Uterus (tissue), 4 donors: ENCODE measurements around the gene ACSS2. TPM values are rescaled to one million over a fixed set of nuclear protein-coding genes. Genes with fewer than 3 reads are reported as not detected.

ENCODE experiments used
- DNase-seq, 2 donors: peaks; one replicate each; pipeline ENCODE4 v3.0.0-alpha.2; 2019 to 2020
- H3K27ac ChIP-seq, 2 donors: fragments of 200-600 bp; sonication (generic); 1 replicate in 1 of 2; 2 replicates in 1 of 2; pipeline ENCODE4 v1.5.1; 2016 to 2018
- H3K27me3 ChIP-seq, 2 donors: fragments of 200-600 bp; sonication (generic); one replicate each; pipeline ENCODE4 v1.5.1; 2018 to 2019; ENCODE audit warnings: control low read depth in 1 of 2
- H3K36me3 ChIP-seq, 2 donors: fragments of 200-600 bp; sonication (generic); one replicate each; pipeline ENCODE4 v1.5.1; 2019; ENCODE audit warnings: control low read depth in 1 of 2
- H3K4me1 ChIP-seq, 2 donors: fragments of 200-600 bp; sonication (generic); one replicate each; pipeline ENCODE4 v1.5.1; 2018 to 2019; ENCODE audit warnings: control low read depth in 1 of 2
- H3K4me3 ChIP-seq, 2 donors: fragments of 200-600 bp; sonication (generic); 1 replicate in 1 of 2; 2 replicates in 1 of 2; pipeline ENCODE4 v1.5.1; 2018 to 2019; ENCODE audit warnings: mild to moderate bottlenecking in 1 of 2
- H3K9me3 ChIP-seq, 2 donors: fragments of 200-600 bp; sonication (generic); one replicate each; pipeline ENCODE4 v1.5.1; 2019; ENCODE audit warnings: control low read depth in 1 of 2
- CTCF ChIP-seq, 4 experiments: fragments of 200-600 bp in 2 of 4; fragments of 450-650 bp in 2 of 4; sonication (generic) in 2 of 4; IDR thresholded peaks; one replicate each; pipeline ENCODE4 v1.5.1; 2016 to 2019; ENCODE audit warnings: antibody characterized with exemption in 4 of 4, mild to moderate bottlenecking in 2 of 4, moderate library complexity in 1 of 4
- POLR2A ChIP-seq, 2 donors: fragments of 450-650 bp; IDR thresholded peaks; one replicate each; pipeline ENCODE4 v1.6.1; 2016; ENCODE audit warnings: antibody characterized with exemption in 2 of 2, mild to moderate bottlenecking in 1 of 2, moderate library complexity in 1 of 2
- intact Hi-C: fragments of 100-400 bp; cut with DNase I; formaldehyde crosslinking; loops from one replicate; pipeline ENCODE4 v1.15.1; 2023; ENCODE audit warnings: low total_unique reads
- total RNA-seq, 4 donors: library from RNA; depleted of rRNA in 3 of 4; stranded (reverse); fragments of >200 nt in 3 of 4; gene quantifications; one replicate each; pipeline versions ENCODE4 v1.1.0 to v1.2.4, GENCODE V29; 2014 to 2023
- donor health status: DM: yes; HTN: yes; CAD: no.

The ACSS2 gene
- total RNA-seq, 4 donors from 2014 or later: 18.8 to 138 (median 48.7) TPM

- DNase-seq: no peak
- no peak for TF ChIP-seq CTCF (IDR thresholded peaks at IDR 0.05)
- no peak for TF ChIP-seq POLR2A (IDR thresholded peaks at IDR 0.05)
- Histone ChIP-seq H3K27ac (no peak overlapping the region), H3K4me3 (no peak overlapping the region), H3K36me3 (no peaks in the 10 kb centered on the region), H3K9me3 (no peaks in the 10 kb centered on the region), H3K27me3 (no peaks in the 10 kb centered on the region), H3K4me1 (no peaks in the 10 kb centered on the region)
- intact Hi-C loops: no loop called here
These were observed 38.7 kb downstream of the ACSS2 start for GRCh38 chr20:34915131-34915530.

DNA sequence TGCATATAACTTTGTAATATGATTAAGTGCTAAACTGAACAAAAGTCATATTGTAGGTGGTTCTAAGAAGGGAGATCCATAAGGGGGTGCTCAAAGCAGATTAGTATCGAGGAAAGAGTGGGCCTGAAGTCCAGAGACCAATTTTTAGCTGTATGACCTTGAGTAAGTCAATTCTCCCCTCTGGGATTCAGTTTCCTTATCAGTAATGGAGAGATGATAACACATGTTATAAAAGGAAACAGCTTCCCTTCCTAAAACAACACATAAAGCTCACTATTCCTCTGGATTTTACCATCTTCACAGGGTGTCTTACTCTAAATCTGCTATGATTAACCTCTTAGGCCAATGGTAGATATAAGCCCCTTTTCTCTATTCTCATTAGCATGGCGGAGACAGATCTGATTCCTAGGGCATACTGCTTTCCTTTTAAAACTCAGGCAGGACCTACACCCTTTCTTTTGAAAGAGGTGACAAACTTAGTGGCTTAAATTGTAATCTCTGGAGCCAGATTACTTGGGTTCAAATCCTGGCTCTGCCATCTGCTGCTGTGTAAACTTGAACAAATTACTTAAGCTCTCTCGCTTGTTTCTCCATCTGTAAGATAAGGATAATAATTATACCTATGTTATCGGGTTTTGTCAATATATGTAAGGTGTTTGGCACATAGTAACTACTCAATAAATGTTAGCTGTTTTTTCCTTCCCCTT is 39.5 kb downstream of the ACSS2 start:
- TF ChIP-seq CTCF (IDR thresholded peaks at IDR 0.05) (no peak), POLR2A (IDR thresholded peaks at IDR 0.05) (no peak)

DNA sequence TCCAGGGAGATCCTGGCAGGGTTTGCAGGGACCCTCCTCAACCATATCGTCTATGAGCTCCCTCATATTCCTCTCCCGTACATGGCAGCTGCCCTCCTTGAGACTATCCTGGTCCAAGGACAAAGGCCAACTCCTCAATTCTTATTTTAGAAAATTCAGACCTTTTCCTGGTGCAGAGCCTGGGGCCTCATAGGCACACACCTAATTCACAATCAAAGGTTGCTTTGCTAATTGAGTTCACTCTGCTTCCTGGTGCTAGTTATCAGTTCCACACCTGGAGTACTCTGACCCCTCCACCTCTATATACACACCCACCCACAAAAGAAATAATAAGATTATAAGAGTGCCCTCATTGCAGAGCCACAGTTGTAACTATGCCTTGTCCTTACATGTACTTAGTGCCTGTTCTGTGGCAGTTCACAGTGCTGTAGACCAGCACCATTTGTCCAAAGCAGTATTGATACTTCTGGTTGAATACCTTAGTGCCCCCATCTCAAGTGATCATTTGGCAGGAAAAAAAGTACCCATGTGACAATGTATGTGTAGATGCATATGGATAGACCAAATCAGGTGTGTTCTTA is 40.5 kb downstream of the ACSS2 start:
- Histone ChIP-seq H3K27ac (no peak overlapping the region), H3K4me3 (no peak overlapping the region), H3K4me1 (no peaks in the 10 kb centered on the region), H3K9me3 (no peaks in the 10 kb centered on the region), H3K36me3 (no peaks in the 10 kb centered on the region), H3K27me3 (no peaks in the 10 kb centered on the region)
- intact Hi-C loops: no loop called here
- TF ChIP-seq CTCF (IDR thresholded peaks at IDR 0.05) (no peak), POLR2A (IDR thresholded peaks at IDR 0.05) (no peak)
- no peak for DNase-seq

More for the DNA sequence above, 39.5 kb downstream of the ACSS2 start:
- Histone ChIP-seq H3K36me3 (no peaks in the 10 kb centered on the region), H3K4me1 (no peaks in the 10 kb centered on the region), H3K27me3 (no peaks in the 10 kb centered on the region), H3K9me3 (no peaks in the 10 kb centered on the region), H3K4me3 (no peak overlapping the region), H3K27ac (no peak overlapping the region)
- no peak for DNase-seq
- intact Hi-C loops: no loop called here

GRCh38 chr20:34920055-34920454 is 43.6 kb downstream of the ACSS2 start:
- TF ChIP-seq POLR2A (IDR thresholded peaks at IDR 0.05) (no peak), CTCF (IDR thresholded peaks at IDR 0.05) (no peak)
- H3K9me3 ChIP-seq: no peaks in the 10 kb centered on the region
- no peaks in the 10 kb centered on the region for H3K4me1 ChIP-seq
- H3K27ac ChIP-seq: no peak overlapping the region
- no peak overlapping the region for H3K4me3 ChIP-seq
- H3K27me3 ChIP-seq: no peaks in the 10 kb centered on the region
- DNase-seq: no peak
- intact Hi-C loops: no loop called here
- no peaks in the 10 kb centered on the region for H3K36me3 ChIP-seq

GRCh38 chr20:34921436-34921835 is 45.0 kb downstream of the ACSS2 start:
- no peak for DNase-seq
- H3K27ac ChIP-seq: no peak overlapping the region
- no peaks in the 10 kb centered on the region for H3K9me3 ChIP-seq
- no peak for TF ChIP-seq CTCF (IDR thresholded peaks at IDR 0.05)
- TF ChIP-seq POLR2A (IDR thresholded peaks at IDR 0.05): no peak
- H3K27me3 ChIP-seq: no peaks in the 10 kb centered on the region
- H3K36me3 ChIP-seq: no peaks in the 10 kb centered on the region
- no peaks in the 10 kb centered on the region for H3K4me1 ChIP-seq
- no peak overlapping the region for H3K4me3 ChIP-seq
- intact Hi-C loops: no loop called here
